GM12873 (cell line): Measurements from ENCODE around the gene CARD10.

Source experiments
- CTCF ChIP-seq: IDR thresholded peaks from 2 replicates; pipeline ENCODE4 v1.5.1; 2012; ENCODE audit warnings: low read depth, mild to moderate bottlenecking, moderate library complexity, low read length, control low read depth; ENCODE audit not compliant: insufficient read depth; ENCODE audit errors: missing control alignments

The CARD10 gene

GRCh38 chr22:37505989-37506388 is 13.2 kb downstream of the CARD10 start:
- TF ChIP-seq CTCF, result no peak

GRCh38 chr22:37505565-37505964 is 13.7 kb downstream of the CARD10 start:
- TF ChIP-seq CTCF, result no peak

GRCh38 chr22:37504964-37505363 is 14.3 kb downstream of the CARD10 start:
- TF ChIP-seq CTCF, result no peak

- no peak for TF ChIP-seq CTCF
Observed at GRCh38 chr22:37503850-37504249, 15.4 kb downstream of the CARD10 start.

- TF ChIP-seq CTCF, result no peak
Observed at GRCh38 chr22:37503183-37503683, 16.0 kb downstream of the CARD10 start.

GRCh38 chr22:37502342-37503182 is 16.7 kb downstream of the CARD10 start:
- no peak for TF ChIP-seq CTCF

- no peak for TF ChIP-seq CTCF
Observed at GRCh38 chr22:37501610-37502341, 17.4 kb downstream of the CARD10 start.
